GM18909 (cell line): ENCODE data around the gene THAP4.

Source experiments
- ATAC-seq: cut with Tn5 transposase; IDR thresholded peaks from one replicate; pipeline ENCODE4 v1.9.1; 2021; ENCODE audit warnings: mild to moderate bottlenecking; ENCODE audit not compliant: unreplicated experiment, poor library complexity

The THAP4 gene

DNA sequence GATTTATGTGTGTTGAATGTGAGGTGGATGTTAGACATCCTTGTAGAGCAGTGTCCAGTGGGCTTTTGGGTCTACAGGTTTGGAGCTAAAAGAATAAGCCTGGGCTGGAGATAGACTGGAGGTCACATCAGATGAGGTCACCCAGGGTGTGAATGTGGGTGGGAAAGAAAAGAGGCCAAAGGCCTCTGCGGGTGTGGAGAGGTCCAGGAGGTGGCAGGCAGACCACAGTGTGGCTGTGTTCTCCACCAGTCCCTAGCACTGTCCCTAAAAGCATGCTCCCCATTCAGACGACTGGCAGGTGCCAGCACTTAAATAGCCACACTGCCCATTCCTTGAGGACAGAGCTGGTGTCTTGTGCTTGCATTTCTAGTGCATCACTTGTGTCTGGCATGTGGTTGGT lies 4.7 kb upstream of the THAP4 start:
- no peak for ATAC-seq

DNA sequence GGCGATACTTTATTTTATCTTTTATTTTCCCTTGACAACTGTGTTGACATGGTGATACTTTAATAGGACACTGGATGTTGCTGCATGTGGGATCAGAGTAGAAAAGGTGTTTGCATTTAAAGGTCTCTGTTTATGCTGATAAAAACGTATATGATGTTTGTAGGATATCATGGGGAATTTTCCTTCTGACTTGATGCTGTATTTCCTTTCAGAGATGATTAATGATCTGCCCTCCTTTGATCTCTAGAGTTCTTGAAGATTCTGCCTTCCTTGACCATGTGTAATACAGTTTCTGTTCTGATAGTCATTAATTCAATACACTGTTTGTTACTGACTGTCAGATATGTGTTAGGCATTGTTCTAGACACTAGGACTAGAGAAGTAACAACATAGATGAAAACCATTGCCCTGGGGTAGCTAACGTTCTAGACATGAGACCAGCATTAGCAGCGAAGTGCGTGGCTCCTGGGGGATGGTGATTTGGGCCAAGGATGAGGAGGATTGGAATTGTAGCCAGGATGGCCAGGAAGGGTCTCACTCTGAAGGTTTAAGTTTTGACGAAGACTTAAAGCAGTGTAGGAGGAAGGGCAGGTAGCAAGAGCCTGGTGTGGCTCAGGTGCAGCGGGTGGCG lies 3.3 kb upstream of the THAP4 start:
- no peak for ATAC-seq

DNA sequence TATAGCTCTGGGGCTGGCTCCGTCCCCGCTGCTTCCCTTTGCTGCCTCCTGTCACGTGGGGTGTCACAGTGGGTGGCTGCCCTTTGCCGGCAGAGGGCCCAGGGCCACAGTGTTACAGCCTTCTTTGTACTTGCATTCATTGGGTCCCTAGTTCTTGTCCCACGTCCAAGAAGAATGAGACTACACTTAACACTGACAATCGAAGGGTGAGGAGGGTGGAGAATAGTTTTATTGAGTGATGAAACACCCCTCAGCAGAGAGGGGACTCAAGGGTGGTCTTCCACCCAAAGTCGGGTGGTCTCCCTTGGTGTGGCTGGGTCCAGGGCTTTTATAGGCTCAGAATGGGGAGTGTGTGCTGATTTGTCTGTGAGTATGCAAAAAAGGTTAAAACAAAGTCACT lies 2.4 kb upstream of the THAP4 start:
- no peak for ATAC-seq

DNA sequence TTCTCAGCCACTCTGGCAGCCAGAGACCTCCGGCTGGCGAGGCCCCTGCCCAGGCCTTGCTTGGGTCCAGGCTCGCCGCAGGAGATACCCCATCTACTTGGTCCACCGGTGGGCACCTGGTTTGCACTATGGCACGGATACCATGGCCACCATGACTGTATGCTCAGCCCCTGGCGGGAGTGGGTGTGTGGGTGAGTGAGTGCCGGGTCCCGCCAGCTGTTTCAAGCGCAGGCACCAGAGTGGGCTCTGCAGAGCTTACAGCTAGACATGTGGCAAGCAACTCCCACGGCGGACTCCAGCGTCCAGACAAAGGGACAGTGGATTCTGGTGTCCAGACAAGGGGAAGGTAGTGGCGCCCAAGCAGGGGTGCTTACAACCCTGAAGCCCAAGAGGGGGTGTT lies 2.0 kb upstream of the THAP4 start:
- no peak for ATAC-seq

DNA sequence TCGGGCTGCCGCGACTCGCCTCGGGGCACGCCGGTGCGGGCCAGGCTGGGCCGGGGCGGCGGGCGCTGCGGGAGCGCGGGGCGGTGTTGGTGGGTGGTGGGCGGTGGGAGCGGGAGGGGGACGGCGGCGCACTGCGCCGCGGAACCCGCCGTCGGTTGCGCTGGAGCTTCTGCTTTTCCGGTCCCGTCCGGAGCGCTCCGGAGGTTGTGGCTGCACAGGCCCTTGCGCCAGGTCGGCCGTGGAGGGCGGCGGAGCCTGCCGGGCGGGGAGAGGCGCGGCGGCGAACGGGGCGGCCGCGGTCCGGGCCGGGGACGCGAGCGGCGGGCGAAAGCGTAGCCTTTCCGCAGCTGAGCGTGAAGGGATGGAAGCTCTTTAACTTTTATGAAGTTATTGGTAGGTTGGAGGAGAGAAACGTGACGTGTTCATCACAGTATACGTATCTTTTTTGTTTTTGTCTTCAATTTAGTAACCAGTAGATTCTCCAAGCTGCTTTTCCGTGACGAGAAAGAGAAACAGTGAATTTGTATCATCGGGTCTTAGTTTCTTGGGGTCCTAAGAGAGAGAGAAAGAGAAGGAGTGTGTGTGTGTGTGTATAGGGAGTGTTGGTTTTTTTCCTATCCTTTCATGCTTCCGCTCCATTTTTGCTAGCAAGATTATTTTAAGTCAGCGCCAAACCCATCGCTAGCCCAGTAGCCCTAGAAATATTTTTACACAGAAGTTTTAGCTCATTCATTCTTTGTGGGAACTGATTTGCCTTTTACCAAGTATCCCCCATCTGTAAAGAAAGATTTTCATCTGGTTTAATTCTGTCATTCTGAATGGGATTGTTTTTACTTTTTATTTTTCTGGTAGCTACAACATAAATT lies 1.1 kb upstream of the THAP4 start:
- peak; percentile 18 for ATAC-seq

DNA sequence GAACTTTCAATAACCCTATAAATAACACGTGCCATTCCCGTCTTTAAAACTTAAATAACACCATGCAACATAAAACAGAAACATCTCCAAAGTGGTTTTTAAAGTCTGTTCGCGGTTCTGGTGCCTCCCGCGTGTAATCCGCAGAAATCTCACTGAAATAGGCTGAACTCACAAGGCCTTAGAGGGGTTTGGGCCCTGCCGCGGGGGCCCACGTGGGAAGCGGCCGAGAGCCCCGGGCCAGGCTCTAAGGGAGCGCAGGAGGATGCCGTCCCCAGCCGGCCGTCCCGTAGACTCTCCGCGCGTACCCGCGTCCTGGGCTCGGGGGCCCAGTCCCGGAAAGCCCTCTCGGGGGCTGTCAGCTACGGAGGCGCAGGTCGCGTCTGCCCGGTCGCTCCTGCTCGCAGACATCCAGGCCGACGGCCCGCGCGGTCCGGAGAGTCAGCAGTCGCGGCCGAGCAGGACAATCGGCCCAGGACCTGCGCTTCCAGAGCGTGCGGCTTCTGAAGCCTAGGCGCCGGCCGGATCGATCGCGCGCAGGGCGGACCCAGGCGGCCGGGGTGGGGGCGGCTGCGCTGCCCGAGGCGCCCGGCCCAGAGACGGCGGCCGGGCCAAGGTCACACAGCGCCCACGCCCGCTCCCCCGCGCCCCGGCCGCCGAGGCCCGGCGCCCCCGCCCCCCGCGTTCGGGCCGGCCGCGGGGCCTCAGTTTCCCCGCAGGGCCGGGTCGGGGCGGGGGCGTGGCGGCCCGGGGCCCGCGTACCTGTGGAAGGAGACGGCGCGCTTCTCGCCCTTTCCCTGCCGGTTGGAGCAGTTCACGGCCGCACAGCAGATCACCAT lies 558 bp downstream of the THAP4 start:
- peak; percentile 31 for ATAC-seq

DNA sequence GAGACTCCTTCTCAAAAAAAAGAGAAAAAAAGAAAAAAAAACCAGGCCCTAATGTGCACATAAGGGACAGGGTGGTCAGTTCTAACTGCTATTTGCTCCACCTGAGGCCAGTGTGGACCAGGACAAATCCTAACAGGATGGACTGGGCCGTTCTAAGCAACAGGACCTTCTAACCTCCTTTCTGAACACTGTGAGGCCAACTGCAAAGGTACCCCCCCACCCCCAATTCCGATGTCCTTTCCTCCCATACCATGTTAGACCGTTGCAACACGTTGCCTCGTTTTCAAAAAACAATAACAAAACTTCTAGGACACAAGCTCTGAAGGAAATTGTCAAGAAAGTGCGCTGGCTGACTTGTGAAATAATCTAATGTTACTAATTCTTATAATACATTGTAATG lies 1.2 kb downstream of the THAP4 start:
- ATAC-seq, result no peak

DNA sequence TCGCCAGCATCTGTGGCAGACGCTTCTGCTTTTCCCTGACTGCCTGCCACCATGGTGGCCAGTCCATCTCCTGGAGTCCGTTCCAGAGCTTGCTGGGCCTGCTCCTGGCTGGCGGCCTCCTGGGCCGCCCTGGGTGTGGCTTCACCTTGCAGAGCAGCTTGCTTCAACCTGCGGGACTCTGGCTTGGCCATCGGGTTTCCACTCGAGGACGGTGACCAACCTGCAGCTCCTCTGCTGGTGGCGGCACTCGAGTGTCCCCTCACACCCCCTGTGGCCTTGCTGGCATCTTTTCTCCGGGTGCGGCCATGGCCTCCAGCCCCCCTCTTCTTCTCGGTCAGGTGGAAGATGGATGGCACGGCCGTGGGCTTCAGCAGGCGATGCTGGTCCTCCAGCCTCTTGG lies 3.4 kb downstream of the THAP4 start:
- no peak for ATAC-seq

DNA sequence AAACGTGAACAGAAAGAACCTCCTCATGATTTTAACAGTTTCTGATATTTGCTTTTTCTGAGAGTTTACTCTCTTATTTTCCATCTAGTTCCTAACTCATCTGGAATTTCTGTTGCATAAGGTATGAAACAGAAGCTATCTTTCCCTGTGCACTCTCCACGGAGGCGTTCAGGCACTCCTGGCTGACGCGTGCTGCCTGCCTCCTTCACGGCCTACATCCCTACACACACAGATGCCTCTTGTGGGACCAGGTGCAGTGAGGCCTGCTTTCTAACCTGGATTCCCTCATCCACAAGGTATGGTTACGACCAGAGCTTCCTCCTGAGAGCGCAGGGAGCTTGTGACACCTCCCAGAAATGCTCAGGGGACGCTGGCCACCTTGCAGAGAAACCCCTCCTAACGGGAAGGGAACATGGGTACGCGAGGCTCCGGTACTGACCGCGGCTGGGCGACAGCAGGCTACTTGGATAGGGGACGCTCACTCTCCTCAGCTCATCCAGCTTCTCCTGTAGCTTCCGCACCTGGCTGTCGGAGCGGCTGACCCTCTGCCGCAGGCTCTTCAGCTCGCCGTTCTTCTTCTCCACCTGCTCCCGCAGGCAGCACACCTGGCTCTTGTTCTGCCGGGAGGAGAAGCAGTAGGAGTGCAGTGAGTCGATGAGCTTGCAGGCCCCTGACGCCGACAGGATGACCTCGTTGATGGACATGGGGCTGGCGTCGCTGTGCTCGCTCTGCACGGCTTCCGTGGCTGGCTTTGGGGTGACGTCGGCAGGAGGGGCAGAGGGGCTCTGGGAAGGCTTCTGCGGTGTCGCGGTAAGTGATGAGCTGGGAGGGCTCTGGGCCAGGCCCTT lies 4.3 kb downstream of the THAP4 start:
- no peak for ATAC-seq

DNA sequence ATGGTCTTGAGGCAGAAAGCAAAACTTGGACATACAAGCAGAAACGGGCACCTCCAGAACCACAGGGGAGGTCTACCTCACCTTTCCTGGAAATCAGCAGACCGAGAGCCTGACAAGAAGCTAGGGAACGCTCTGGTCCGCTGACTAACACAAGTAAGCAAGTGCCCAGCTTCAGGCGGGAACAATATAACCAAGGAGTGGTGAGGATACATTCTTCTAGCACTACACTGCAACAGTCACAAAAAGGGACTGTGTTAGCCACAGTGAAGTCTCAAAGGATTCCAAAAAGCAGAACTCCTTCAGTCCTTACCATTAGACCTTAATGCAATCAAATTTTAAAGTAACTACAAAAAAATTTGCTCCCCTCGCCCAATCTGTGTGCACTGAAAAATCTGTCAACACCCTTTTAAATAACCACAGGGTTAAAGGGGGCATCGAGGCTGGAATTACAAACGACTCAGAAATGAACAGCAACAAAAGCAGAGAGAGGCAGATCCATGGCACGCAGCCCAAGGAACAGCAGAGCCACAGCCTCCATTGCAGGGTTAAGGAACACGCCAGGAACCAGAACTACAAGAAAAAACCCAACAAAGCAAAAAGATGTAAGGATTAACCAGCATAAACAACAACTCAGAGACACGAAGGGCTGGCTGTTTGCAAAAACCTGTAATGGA lies 7.1 kb downstream of the THAP4 start:
- ATAC-seq, result no peak

DNA sequence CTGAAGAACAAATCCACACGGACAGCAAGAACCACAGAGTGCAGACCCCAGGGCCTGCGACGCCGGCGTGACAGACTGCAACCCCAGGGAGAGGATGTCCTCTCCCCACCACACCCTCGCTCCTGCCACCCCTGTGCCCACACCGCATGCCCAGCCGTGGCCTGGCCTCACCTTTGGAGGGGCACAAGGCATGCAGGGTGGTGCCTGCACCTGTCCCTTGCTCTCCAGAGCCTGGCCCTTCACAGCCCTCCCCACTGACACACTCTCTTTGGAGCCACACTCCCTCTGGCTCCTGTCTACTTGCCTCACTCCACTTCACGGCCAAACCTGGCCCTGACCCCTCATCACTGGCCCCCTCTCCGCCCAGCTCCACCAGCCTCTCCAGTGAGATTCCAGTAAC lies 9.3 kb downstream of the THAP4 start:
- no peak for ATAC-seq

DNA sequence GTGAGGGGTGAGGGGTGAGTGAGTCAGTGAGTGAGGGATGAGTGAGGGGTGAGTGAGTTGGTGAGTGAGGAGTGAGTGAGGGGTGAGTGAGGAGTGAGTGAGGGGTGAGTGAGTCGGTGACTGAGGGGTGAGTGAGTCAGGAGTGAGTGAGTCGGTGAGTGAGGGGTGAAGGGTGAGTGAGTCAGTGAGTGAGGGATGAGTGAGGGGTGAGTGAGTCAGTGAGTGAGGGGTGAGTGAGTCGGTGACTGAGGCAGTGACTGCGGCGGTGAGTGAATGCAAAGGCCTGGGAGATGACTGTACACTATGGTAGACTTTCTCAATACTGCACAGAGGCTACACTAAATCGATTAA lies 16.6 kb downstream of the THAP4 start:
- no peak for ATAC-seq

DNA sequence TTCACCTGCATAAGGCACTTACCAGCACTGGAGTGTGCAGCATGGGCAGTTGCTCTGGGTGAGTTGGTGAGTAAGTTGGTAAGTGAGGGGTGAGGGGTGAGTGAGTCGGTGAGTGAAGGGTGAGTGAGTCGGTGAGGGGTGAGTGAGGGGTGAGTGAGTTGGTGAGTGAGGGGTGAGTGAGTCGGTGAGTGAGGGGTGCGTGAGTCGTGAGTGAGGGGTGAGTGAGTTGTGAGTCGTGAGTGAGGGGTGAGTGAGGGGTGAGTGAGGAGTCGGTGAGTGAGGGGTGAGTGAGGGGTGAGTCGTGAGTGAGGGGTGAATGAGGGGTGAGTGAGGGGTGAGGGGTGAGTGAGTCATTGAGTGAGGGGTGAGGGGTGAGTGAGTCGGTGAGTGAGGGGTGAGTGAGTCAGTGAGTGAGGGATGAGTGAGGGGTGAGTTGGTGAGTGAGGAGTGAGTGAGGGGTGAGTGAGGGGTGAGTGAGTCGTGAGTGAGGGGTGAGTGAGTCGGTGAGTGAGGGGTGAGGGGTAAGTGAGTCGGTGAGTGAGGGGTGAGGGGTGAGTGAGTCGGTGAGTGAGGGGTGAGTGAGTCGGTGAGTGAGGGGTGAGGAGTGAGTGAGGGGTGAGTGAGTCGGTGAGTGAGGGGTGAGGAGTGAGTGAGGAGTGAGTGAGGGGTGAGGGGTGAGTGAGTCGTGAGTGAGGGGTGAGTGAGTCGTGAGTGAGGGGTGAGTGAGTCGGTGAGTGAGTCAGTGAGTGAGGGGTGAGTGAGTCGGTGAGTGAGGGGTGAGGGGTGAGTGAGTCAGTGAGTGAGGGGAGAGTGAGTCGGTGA lies 17.1 kb downstream of the THAP4 start:
- no peak for ATAC-seq

DNA sequence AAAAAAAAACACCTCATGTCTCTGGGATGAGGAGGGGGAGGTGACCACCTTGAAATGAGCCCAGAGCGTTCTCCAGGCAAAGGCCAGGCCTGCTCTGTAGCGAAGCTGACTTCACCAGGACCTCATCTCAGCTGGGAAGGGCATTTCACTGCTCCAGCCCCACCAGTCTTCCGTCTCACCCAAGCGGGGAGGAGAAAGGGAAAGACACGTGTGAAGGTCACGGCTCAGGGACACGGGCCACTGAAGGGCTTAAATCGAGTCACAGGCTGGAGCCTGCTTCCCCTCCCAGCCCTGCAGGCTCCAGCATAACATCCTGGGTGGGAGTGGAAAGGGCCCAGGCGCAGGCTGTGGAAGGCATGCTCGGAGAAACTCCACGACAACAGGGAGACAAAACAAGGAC lies 18.1 kb downstream of the THAP4 start:
- no peak for ATAC-seq

DNA sequence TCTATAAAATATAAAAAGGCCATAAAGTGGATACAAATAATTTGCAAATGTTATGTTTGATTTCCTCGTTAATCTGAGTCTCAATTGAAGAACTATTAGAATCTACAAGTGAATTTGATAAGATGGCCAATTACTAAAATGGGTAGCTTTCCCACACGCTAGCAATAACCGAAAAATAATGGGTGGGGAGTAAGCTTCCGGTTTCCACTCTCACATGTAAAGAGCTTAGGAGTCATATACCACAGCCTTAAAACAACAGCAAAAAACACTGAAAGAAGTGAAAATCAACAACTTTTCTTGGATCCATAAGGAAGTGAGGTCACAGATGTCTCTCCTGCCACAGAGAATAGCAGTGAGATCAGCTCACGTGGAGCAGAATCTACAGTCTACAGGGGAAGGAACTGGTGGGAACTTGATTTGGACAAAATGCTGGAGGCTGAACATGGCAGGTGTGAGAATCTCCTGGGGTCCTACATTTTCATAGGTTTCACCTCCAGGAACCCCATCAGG lies 18.6 kb downstream of the THAP4 start:
- ATAC-seq, result no peak

DNA sequence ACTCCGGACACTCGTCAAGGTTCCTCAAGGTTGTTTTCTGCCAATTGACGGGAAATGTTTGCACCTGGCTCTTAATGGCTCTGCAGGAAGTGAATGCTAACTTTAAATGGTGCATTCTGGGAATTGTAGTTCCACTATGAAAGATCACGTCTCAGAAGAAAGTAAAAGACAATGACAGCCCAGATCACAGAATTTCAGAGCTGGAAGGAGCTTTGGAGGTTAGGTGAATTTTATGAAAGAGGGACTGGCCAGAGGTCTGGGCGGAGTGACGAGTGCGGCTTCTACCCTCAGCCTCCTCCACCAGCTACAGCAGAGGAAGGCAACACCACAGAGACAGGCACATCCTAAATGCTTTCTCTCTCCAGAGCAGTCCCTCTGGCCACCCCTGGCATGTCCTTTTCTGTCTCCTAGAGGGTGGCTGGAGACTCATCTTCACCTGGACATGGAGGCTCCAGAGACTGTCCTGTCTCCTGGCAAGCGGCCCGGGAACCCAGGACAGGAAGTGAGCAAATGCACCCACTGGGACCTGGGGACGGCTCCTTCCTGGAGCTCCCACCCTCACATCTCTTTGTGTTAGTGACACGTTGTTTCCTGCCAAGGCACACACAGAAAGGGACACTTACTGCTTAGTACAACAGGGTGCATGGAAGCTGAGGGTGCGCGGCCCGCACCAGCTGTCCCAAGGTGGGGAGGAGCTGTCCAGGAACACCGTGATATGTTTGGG lies 19.4 kb downstream of the THAP4 start:
- no peak for ATAC-seq

DNA sequence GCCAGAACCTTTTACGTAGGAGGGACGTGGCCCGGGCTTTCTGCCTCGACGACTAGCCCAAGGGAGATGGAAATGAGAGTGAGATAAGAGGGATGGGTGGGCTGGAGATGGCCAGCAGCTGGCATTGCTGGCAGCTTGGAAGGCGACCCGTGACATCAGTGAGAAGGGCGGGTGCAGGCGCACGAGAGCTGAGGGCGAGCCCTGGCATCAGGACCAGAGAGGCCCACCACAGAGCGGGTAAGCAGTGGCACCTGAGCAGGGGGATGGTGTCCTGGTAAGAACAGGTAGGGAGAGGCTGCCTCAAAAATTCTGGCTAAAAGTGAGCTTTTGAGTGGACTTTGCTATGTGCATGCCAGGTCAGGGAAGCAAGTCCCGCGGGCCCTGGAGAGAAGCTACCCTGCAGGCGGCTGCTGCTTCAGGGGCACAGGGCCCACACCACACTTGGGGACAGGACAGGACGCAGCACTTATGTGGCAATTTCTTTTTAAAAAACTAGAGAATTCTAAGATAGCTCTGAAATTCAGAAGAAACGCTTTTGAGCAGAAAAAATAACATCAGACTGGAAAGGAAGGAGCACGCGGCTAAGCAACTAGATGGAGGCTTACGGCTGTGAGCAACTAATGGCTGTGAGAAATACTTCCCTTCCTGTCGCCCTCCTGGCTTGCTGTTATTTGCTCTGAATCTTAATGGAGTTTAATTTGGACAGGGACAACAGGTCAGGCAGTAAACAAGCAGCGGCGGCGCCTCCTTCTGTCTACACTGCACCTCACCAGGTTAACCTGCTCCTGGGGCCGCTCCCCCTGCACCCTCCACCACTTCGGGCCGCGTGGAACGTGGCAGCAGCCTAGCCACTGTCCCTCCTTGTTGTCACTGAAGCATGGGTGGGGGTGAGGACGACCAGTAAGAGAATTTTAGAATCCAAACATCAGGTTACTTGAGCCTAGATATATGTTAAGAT lies 20.5 kb downstream of the THAP4 start:
- ATAC-seq, result no peak
